Mammary epithelial cell (primary cell): ENCODE measurements around the gene FANCE.

Experiments used
- EZH2 ChIP-seq: IDR thresholded peaks from 2 replicates; pipeline ENCODE4 v1.6.1; 2012; ENCODE audit warnings: low read length, inconsistent platforms, borderline replicate concordance
- TF ChIP-seq, protein P1 (sequence below), 2 donors: IDR thresholded peaks in 1 of 2; conservative IDR thresholded peaks in 1 of 2; 2 replicates each; pipeline ENCODE4 v1.5.1; 2011 to 2012; ENCODE audit warnings: inconsistent platforms in 2 of 2, low read length in 2 of 2, mild to moderate bottlenecking in 2 of 2, control low read depth in 1 of 2, low read depth in 1 of 2; ENCODE audit not compliant: insufficient read depth in 1 of 2; ENCODE audit errors: extremely low read depth in 1 of 2

DNA sequence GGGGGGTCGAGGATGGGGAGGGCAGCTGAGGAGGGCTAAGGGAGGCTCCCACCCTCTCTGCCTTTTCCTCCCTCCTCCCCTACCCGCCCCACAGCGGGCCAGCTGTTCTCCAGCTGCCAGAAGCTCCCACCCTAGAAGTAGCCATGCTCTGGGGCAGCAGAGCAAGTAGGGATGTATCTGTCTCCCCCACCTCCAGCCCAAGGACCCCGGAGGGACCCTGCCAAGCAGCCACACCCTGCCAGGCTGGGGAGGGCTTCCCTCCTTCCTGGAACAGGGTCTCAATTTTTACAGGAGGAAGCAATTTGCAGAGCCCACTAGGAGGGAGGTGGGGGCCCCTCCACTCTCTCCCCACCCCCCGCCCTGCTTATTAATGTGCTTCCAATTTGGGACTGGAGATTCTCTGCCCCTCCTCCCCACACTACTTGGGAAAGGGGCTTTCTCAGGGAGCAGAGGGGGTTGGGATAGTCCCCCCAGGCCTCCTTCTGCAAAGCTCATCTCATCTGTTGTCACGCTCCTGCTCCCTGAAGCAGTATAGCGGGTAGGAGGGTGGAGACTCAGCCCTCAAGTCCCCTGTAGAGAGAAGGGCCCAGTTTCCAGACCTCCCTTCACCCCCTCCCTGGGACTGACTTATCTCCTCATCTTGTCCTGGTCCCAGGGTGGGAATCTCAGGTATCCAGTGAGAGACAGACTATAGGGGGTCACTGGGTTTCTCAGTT is 40.3 kb downstream of the FANCE start:
- TF ChIP-seq, protein P1, sequence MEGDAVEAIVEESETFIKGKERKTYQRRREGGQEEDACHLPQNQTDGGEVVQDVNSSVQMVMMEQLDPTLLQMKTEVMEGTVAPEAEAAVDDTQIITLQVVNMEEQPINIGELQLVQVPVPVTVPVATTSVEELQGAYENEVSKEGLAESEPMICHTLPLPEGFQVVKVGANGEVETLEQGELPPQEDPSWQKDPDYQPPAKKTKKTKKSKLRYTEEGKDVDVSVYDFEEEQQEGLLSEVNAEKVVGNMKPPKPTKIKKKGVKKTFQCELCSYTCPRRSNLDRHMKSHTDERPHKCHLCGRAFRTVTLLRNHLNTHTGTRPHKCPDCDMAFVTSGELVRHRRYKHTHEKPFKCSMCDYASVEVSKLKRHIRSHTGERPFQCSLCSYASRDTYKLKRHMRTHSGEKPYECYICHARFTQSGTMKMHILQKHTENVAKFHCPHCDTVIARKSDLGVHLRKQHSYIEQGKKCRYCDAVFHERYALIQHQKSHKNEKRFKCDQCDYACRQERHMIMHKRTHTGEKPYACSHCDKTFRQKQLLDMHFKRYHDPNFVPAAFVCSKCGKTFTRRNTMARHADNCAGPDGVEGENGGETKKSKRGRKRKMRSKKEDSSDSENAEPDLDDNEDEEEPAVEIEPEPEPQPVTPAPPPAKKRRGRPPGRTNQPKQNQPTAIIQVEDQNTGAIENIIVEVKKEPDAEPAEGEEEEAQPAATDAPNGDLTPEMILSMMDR (conservative IDR thresholded peaks at IDR 0.05 in 1 of 2, IDR thresholded peaks at IDR 0.05 in 1 of 2; ENCODE audit: extremely low read depth in 1 of 2, insufficient read depth in 1 of 2, low read depth in 1 of 2, low read length in 2 of 2) = no peak
- TF ChIP-seq EZH2 = no peak
